Lower leg skin (tissue), 3 donors: ENCODE measurements around the gene HTR6.

Source experiments
- POLR2A ChIP-seq, 2 donors: fragments of 450-650 bp; IDR thresholded peaks; one replicate each; pipeline ENCODE4 v1.6.1; 2016 to 2017; ENCODE audit warnings: antibody characterized with exemption in 2 of 2, mild to moderate bottlenecking in 1 of 2, moderate library complexity in 1 of 2
- TF ChIP-seq, protein P1 (sequence below), 3 donors: fragments of 450-650 bp; IDR thresholded peaks; one replicate each; pipeline ENCODE4 v1.5.1; 2016; ENCODE audit warnings: antibody characterized with exemption in 3 of 3, mild to moderate bottlenecking in 3 of 3, moderate library complexity in 2 of 3

DNA sequence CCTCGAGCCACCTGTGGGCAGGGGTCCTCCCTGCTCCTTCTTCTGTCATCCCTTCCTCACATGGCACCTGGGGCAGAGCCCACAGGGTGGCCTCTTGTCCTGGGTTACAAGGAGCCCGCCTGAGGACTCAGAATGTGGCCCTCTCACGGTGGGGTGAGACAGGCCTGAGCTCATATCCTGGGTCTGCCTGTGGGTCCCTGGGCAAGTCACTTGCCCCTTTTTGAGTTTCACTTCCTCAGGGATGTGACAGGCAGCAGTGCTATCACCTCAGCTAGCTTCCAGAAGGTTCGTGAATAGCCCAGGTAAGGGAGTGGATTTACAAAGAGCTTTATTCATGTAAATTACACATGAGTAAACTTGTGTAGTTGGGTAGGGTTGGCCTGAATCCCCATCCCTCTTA lies 33.5 kb downstream of the HTR6 start:
- TF ChIP-seq, protein P1, sequence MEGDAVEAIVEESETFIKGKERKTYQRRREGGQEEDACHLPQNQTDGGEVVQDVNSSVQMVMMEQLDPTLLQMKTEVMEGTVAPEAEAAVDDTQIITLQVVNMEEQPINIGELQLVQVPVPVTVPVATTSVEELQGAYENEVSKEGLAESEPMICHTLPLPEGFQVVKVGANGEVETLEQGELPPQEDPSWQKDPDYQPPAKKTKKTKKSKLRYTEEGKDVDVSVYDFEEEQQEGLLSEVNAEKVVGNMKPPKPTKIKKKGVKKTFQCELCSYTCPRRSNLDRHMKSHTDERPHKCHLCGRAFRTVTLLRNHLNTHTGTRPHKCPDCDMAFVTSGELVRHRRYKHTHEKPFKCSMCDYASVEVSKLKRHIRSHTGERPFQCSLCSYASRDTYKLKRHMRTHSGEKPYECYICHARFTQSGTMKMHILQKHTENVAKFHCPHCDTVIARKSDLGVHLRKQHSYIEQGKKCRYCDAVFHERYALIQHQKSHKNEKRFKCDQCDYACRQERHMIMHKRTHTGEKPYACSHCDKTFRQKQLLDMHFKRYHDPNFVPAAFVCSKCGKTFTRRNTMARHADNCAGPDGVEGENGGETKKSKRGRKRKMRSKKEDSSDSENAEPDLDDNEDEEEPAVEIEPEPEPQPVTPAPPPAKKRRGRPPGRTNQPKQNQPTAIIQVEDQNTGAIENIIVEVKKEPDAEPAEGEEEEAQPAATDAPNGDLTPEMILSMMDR (IDR thresholded peaks at IDR 0.05) = no peak
- TF ChIP-seq POLR2A (IDR thresholded peaks at IDR 0.05) = no peak
